WTC11 (cell line): Measurements from ENCODE around the gene TAF15. TPM values are rescaled to one million over a fixed set of nuclear protein-coding genes. Genes with fewer than 3 reads are reported as not detected.

Experiments
- ATAC-seq: fragments of 200-7000 bp; cut with Tn5 transposase; 2 replicates; pipeline ENCODE4 v1.10.0; 2021; ENCODE audit warnings: mild to moderate bottlenecking, moderate library complexity
- CTCF ChIA-PET: fragments of 300-600 bp; sonication (Branson Sonifier 250); formaldehyde crosslinking; loops from one replicate; lab custom pipeline; 2021; ENCODE audit warnings: antibody characterized with exemption; lab: Charles Lee
- POLR2A ChIA-PET: fragments of 350-600 bp; sonication (Branson Sonifier 250); formaldehyde crosslinking; loops from one replicate; lab custom pipeline; 2021; ENCODE audit warnings: antibody characterized with exemption; lab: Charles Lee
- DNase-seq: peaks from one replicate; pipeline ENCODE4 v3.0.0; 2021; ENCODE audit warnings: low spot score
- H3K27ac Mint-ChIP-seq: 2 replicates; pipeline ENCODE4 v1.8.0; 2021; ENCODE audit warnings: mixed read lengths
- H3K27me3 Mint-ChIP-seq: 2 replicates; pipeline ENCODE4 v1.8.0; 2021; ENCODE audit warnings: low read depth, mild to moderate bottlenecking, moderate library complexity, mixed read lengths
- H3K36me3 Mint-ChIP-seq: 2 replicates; pipeline ENCODE4 v1.8.0; 2021; ENCODE audit warnings: mixed read lengths
- H3K4me1 Mint-ChIP-seq: 2 replicates; pipeline ENCODE4 v1.8.0; 2022; ENCODE audit warnings: mixed read lengths
- H3K4me3 Mint-ChIP-seq: 2 replicates; pipeline ENCODE4 v1.8.0; 2021; ENCODE audit warnings: mild to moderate bottlenecking, moderate library complexity, mixed read lengths
- H3K9me3 Mint-ChIP-seq: 2 replicates; pipeline ENCODE4 v1.8.0; 2021; ENCODE audit warnings: mixed read lengths
- AR ChIP-seq: fragments of 250-450 bp; sonication (Bioruptor Pico); IDR thresholded peaks from 2 replicates; pipeline ENCODE4 v1.9.0; 2021; ENCODE audit warnings: mild to moderate bottlenecking
- ARID4B ChIP-seq: sonication (generic); formaldehyde crosslinking; IDR thresholded peaks from 2 replicates; pipeline ENCODE4 v1.8.0; 2023; ENCODE audit warnings: missing genetic modification reagents, mild to moderate bottlenecking, borderline replicate concordance
- GABPB1 ChIP-seq: sonication (generic); formaldehyde crosslinking; IDR thresholded peaks from 2 replicates; pipeline ENCODE4 v1.8.1; 2023; ENCODE audit warnings: mild to moderate bottlenecking, missing genetic modification reagents
- KAT7 ChIP-seq: sonication (generic); formaldehyde crosslinking; IDR thresholded peaks from 2 replicates; pipeline ENCODE4 v1.8.1; 2023; ENCODE audit warnings: missing genetic modification reagents, mild to moderate bottlenecking, borderline replicate concordance
- MYBL2 ChIP-seq: sonication (generic); formaldehyde crosslinking; IDR thresholded peaks from 2 replicates; pipeline ENCODE4 v1.8.1; 2023; ENCODE audit warnings: mild to moderate bottlenecking, moderate library complexity, missing genetic modification reagents
- NR1H2 ChIP-seq: sonication (generic); formaldehyde crosslinking; IDR thresholded peaks from 2 replicates; pipeline ENCODE4 v1.9.0; 2021; ENCODE audit warnings: mild to moderate bottlenecking, moderate library complexity, missing genetic modification reagents
- NR2C2 ChIP-seq: sonication (generic); formaldehyde crosslinking; IDR thresholded peaks from 2 replicates; pipeline ENCODE4 v1.8.0; 2022; ENCODE audit warnings: mild to moderate bottlenecking, missing genetic modification reagents
- PRDM15 ChIP-seq: sonication (generic); formaldehyde crosslinking; IDR thresholded peaks from 2 replicates; pipeline ENCODE4 v1.8.0; 2022; ENCODE audit warnings: missing genetic modification reagents
- RELA ChIP-seq: sonication (generic); formaldehyde crosslinking; IDR thresholded peaks from 2 replicates; pipeline ENCODE4 v1.8.1; 2022; ENCODE audit warnings: missing genetic modification reagents, mild to moderate bottlenecking, borderline replicate concordance
- SP1 ChIP-seq: sonication (generic); formaldehyde crosslinking; conservative IDR thresholded peaks from 2 replicates; pipeline ENCODE4 v1.8.1; 2022; ENCODE audit warnings: missing genetic modification reagents
- TEAD4 ChIP-seq: sonication (generic); formaldehyde crosslinking; IDR thresholded peaks from 2 replicates; pipeline ENCODE4 v1.8.0; 2022; ENCODE audit warnings: mild to moderate bottlenecking, missing genetic modification reagents
- ZBTB43 ChIP-seq: sonication (generic); formaldehyde crosslinking; IDR thresholded peaks from 2 replicates; pipeline ENCODE4 v1.8.1; 2023; ENCODE audit warnings: mild to moderate bottlenecking, missing genetic modification reagents
- ZNF219 ChIP-seq: sonication (generic); formaldehyde crosslinking; IDR thresholded peaks from 2 replicates; pipeline ENCODE4 v1.8.0; 2023; ENCODE audit warnings: missing genetic modification reagents, mild to moderate bottlenecking, borderline replicate concordance
- ZNF281 ChIP-seq: sonication (generic); formaldehyde crosslinking; IDR thresholded peaks from 2 replicates; pipeline ENCODE4 v1.8.0; 2023; ENCODE audit warnings: mild to moderate bottlenecking, missing genetic modification reagents
- ZNF317 ChIP-seq: sonication (generic); formaldehyde crosslinking; IDR thresholded peaks from 2 replicates; pipeline ENCODE4 v1.8.1; 2023; ENCODE audit warnings: low read depth, mild to moderate bottlenecking, moderate library complexity, missing genetic modification reagents, borderline replicate concordance
- ZSCAN18 ChIP-seq: fragments of 250-450 bp; sonication (Bioruptor Pico); IDR thresholded peaks from 2 replicates; pipeline ENCODE4 v2.1.2; 2022; ENCODE audit warnings: mild to moderate bottlenecking, moderate library complexity
- total RNA-seq: library from RNA; stranded (reverse); gene quantifications from 3 replicates; pipeline ENCODE4 v1.2.3, GENCODE V29; 2021

Gene TAF15
- total RNA-seq, 1 experiment from 2014 or later = 273 TPM

- no peak overlapping the region for H3K27ac Mint-ChIP-seq
- H3K4me3 Mint-ChIP-seq = no peak overlapping the region
- peaks cover 31% of the 10 kb centered on the region for H3K27me3 Mint-ChIP-seq
- TF ChIP-seq KAT7 (CRISPR knock-in tag) (no peak), NR1H2 (CRISPR knock-in tag) (no peak), SP1 (CRISPR knock-in tag) (no peak)
- peaks cover 3% of the 10 kb centered on the region; the same call in 1 of the 2 replicates for H3K4me1 Mint-ChIP-seq
- POLR2A ChIA-PET = no interaction called here
- no peaks in the 10 kb centered on the region for H3K36me3 Mint-ChIP-seq
- no peaks in the 10 kb centered on the region for H3K9me3 Mint-ChIP-seq
- CTCF ChIA-PET = interaction anchor here (1.4 kb wide), 1 partner anchor 38 kb away, joined by 11 read pairs; no protein-coding TSS in a partner anchor
- ATAC-seq (no peak), DNase-seq (no peak)
Measured at GRCh38 chr17:35801583-35802224, 7.6 kb upstream of the TAF15 start.

- Mint-ChIP-seq H3K9me3 (no peaks in the 10 kb centered on the region), H3K4me3 (no peak overlapping the region), H3K4me1 (peaks cover 17% of the 10 kb centered on the region), H3K27ac (peak overlapping the region; percentile 70), H3K36me3 (0 out of 2 replicates have a peak, but pooled peaks cover 1% of the 10 kb centered on the region), H3K27me3 (peaks cover 10% of the 10 kb centered on the region)
- CTCF ChIA-PET = interaction anchor here (0.6 to 4.0 kb wide), 22 partner anchors 9 to 144 kb away, joined by 3 to 71 read pairs (median 4); partner anchors contain the start of genes GAS2L2 and MMP28
- DNase-seq = peak; percentile 41
- POLR2A ChIA-PET = no interaction called here
- peak; percentile 75 for ATAC-seq
- TF ChIP-seq PRDM15 = no peak
- no peak for TF ChIP-seq MYBL2 (CRISPR knock-in tag)
- TF ChIP-seq GABPB1 (CRISPR knock-in tag) = no peak
- TF ChIP-seq NR2C2 (CRISPR knock-in tag) = no peak
- TF ChIP-seq AR = no peak
- no peak for TF ChIP-seq ZBTB43 (CRISPR knock-in tag)
- TF ChIP-seq RELA (CRISPR knock-in tag) = no peak
- no peak for TF ChIP-seq ARID4B (CRISPR knock-in tag)
- TF ChIP-seq TEAD4 (CRISPR knock-in tag) = no peak
- TF ChIP-seq ZNF281 = no peak
- no peak for TF ChIP-seq KAT7 (CRISPR knock-in tag)
- TF ChIP-seq ZNF317 (CRISPR knock-in tag) = no peak
- no peak for TF ChIP-seq ZNF219 (CRISPR knock-in tag)
- no peak for TF ChIP-seq ZSCAN18
Measured at GRCh38 chr17:35804658-35805192, 4.6 kb upstream of the TAF15 start.
